Stimulated activated naive CD4-positive, alpha-beta T cell treated with Interleukin-2 at 50 U/mL for 16 hours (primary cell): ENCODE results near the gene PTCH1.

ENCODE experiments used
- DNase-seq: peaks from one replicate; lab custom pipeline; 2025; lab: John Stamatoyannopoulos, UW

PTCH1 gene

GRCh38 chr9:95406121-95406520 is 110.7 kb downstream of the PTCH1 start:
- DNase-seq: no peak

- DNase-seq: no peak
These were observed 117.5 kb downstream of the PTCH1 start for GRCh38 chr9:95399261-95399660.
